Kasumi-1 (cell line): ENCODE measurements around the gene GNAI3.

Experiments used
- DNase-seq, 2 experiments: peaks; one replicate each; lab custom pipeline; 2025; lab: John Stamatoyannopoulos, UW

GNAI3 gene

GRCh38 chr1:109527098-109527811 lies 21.2 kb upstream of the GNAI3 start:
- no peak for DNase-seq

- no peak for DNase-seq
Measured at GRCh38 chr1:109527846-109528695, 20.3 kb upstream of the GNAI3 start.

GRCh38 chr1:109528712-109529111 lies 19.7 kb upstream of the GNAI3 start:
- DNase-seq, result no peak

- DNase-seq, result no peak
Measured at GRCh38 chr1:109529881-109530456, 18.4 kb upstream of the GNAI3 start.

GRCh38 chr1:109530457-109531087 lies 17.8 kb upstream of the GNAI3 start:
- DNase-seq, result no peak

- no peak for DNase-seq
Measured at GRCh38 chr1:109531380-109531779, 17.0 kb upstream of the GNAI3 start.

- DNase-seq, result no peak
Measured at GRCh38 chr1:109531826-109532364, 16.5 kb upstream of the GNAI3 start.

- DNase-seq, result peak; percentile 79 to 86
Measured at GRCh38 chr1:109532365-109533136, 15.9 kb upstream of the GNAI3 start.

GRCh38 chr1:109534307-109534858 lies 14.0 kb upstream of the GNAI3 start:
- DNase-seq, result no peak

- DNase-seq, result no peak
Measured at GRCh38 chr1:109535481-109535880, 12.9 kb upstream of the GNAI3 start.

- no peak for DNase-seq
Measured at GRCh38 chr1:109535971-109536491, 12.4 kb upstream of the GNAI3 start.

- DNase-seq, result no peak
Measured at GRCh38 chr1:109537450-109538178, 10.8 kb upstream of the GNAI3 start.

GRCh38 chr1:109538827-109539555 lies 9.4 kb upstream of the GNAI3 start:
- no peak for DNase-seq

- DNase-seq, result no peak
Measured at GRCh38 chr1:109539676-109540075, 8.7 kb upstream of the GNAI3 start, which contains the start of gene GPR61. TSS of gene GPR61 (plus strand) at chr1:109539872. CDS start at chr1:109543023, 3,151 bp downstream.

GRCh38 chr1:109541102-109541501 lies 7.3 kb upstream of the GNAI3 start:
- DNase-seq, result no peak

GRCh38 chr1:109542657-109543056 lies 5.8 kb upstream of the GNAI3 start:
- no peak for DNase-seq

GRCh38 chr1:109543283-109543987 lies 5.0 kb upstream of the GNAI3 start:
- DNase-seq, result no peak

GRCh38 chr1:109543988-109544735 lies 4.3 kb upstream of the GNAI3 start:
- no peak for DNase-seq
